GM23338 (cell line): ENCODE data around the gene FASN.

Source experiments
- CREB1 ChIP-seq: fragments of 250-450 bp; sonication (Bioruptor Pico); IDR thresholded peaks from 2 replicates; pipeline ENCODE4 v1.5.0; 2020; ENCODE audit warnings: low read depth, mild to moderate bottlenecking, moderate library complexity
- REST ChIP-seq: IDR thresholded peaks from one replicate; pipeline ENCODE4 v1.6.1; 2018; ENCODE audit warnings: antibody characterized with exemption; ENCODE audit not compliant: unreplicated experiment
- TF ChIP-seq, protein P1 (sequence below), 2 experiments: fragments of 200-600 bp in 1 of 2; sonication (generic) in 1 of 2; conservative IDR thresholded peaks; 2 replicates each; pipeline versions ENCODE4 v1.5.1 to v1.6.1; 2016 to 2017; ENCODE audit warnings: antibody characterized with exemption in 2 of 2, low read depth in 2 of 2, mild to moderate bottlenecking in 2 of 2, moderate library complexity in 1 of 2

DNA sequence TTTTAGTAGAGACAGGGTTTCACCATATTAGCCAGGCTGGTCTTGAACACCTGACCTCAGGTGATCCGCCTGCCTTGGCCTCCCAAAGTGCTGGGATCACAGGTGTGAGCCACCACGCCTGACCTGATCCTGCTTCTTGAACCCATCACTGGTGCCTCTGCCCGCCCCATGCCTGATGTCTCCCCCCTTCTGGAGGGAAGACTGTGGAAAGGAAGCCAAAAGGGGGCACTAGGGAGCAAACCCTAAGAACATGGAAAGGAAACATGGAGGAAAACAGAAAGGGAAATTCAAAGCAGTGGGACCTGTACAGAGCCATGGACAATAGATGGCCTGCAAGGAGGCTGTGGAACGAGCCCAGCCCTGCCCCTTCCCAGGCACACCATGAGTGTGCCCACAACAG is 31.1 kb upstream of the FASN start:
- TF ChIP-seq, protein P1, sequence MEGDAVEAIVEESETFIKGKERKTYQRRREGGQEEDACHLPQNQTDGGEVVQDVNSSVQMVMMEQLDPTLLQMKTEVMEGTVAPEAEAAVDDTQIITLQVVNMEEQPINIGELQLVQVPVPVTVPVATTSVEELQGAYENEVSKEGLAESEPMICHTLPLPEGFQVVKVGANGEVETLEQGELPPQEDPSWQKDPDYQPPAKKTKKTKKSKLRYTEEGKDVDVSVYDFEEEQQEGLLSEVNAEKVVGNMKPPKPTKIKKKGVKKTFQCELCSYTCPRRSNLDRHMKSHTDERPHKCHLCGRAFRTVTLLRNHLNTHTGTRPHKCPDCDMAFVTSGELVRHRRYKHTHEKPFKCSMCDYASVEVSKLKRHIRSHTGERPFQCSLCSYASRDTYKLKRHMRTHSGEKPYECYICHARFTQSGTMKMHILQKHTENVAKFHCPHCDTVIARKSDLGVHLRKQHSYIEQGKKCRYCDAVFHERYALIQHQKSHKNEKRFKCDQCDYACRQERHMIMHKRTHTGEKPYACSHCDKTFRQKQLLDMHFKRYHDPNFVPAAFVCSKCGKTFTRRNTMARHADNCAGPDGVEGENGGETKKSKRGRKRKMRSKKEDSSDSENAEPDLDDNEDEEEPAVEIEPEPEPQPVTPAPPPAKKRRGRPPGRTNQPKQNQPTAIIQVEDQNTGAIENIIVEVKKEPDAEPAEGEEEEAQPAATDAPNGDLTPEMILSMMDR (conservative IDR thresholded peaks at IDR 0.05; ENCODE audit: low read depth in 2 of 2) = peak; percentile 55 to 62
- TF ChIP-seq CREB1 = no peak
- TF ChIP-seq REST = no peak
